Subcutaneous adipose tissue (tissue), 4 donors: ENCODE measurements around the gene SOCS3. TPM values are rescaled to one million over a fixed set of nuclear protein-coding genes. Genes with fewer than 3 reads are reported as not detected.

Source experiments
- total RNA-seq, 4 donors: library from RNA; depleted of rRNA; stranded (reverse); fragments of >200 nt; gene quantifications; one replicate each; pipeline ENCODE4 v1.1.0, GENCODE V29; 2016
- TF ChIP-seq, protein P1 (sequence below): fragments of 450-650 bp; IDR thresholded peaks from one replicate; pipeline ENCODE4 v1.5.1; 2016; ENCODE audit warnings: low read depth, mild to moderate bottlenecking, control low read depth, antibody characterized with exemption, moderate library complexity

The SOCS3 gene
- total RNA-seq, 4 donors from 2014 or later = 15.4 to 33.3 (median 24.7) TPM

DNA sequence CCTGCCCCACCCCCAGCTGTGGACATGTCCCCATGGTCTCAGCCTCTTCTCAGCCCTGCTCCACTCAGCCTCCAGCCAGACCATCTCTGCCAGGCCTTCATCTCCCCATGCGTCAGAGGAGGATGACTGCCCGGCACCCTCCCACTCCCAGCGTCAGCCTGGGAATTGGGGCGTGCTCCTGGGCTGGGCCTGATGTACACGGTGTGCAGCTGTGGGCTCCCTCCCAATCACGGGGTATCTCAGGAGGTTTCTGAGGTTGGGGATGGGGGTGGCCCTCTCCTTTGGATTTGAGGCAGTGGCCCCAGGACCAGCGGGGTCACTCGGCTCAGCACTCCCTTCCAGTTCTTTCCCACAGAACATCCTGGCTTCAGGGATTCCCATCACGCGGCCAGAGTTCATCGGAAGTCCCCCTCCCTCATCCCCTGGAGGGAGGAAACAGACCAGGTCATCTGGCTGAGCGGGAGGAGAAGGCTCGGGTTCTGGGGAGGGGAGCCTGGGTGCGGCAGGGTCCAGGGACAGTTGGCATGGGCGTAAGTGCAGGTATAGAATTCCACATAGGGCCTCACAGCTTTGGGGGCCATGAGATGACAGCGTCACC lies 36.9 kb downstream of the SOCS3 start:
- TF ChIP-seq, protein P1, sequence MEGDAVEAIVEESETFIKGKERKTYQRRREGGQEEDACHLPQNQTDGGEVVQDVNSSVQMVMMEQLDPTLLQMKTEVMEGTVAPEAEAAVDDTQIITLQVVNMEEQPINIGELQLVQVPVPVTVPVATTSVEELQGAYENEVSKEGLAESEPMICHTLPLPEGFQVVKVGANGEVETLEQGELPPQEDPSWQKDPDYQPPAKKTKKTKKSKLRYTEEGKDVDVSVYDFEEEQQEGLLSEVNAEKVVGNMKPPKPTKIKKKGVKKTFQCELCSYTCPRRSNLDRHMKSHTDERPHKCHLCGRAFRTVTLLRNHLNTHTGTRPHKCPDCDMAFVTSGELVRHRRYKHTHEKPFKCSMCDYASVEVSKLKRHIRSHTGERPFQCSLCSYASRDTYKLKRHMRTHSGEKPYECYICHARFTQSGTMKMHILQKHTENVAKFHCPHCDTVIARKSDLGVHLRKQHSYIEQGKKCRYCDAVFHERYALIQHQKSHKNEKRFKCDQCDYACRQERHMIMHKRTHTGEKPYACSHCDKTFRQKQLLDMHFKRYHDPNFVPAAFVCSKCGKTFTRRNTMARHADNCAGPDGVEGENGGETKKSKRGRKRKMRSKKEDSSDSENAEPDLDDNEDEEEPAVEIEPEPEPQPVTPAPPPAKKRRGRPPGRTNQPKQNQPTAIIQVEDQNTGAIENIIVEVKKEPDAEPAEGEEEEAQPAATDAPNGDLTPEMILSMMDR = no peak

DNA sequence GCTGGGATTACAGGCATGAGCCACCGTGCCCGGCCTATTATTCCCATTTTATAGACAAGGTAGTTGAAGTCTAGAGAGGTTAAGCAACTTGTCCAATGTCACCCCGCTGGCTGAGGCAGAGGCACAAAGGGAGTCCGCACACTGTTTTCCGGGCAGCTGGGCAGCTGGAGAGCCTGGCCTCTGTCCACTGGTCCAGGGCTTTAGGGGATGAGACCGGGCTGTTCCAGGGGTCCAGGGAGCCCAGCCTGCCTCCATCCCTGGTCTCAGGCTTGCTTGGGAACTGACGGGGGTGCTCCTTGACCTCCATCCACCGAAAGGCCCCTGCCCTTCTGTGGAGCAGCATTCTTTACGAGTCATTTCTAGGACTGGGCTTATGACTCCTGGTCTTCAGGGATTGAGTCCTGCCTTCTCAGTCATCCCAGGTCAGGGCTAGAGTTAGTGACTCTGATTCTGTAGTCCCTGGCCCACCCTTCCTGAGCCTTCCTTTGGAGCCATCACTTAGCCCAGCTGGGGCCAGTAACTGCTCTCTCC lies 37.5 kb downstream of the SOCS3 start:
- TF ChIP-seq, protein P1 = no peak

- TF ChIP-seq, protein P1 = no peak
Measured at GRCh38 chr17:78318843-78319242, 41.0 kb downstream of the SOCS3 start.

- TF ChIP-seq, protein P1 = no peak
Measured at GRCh38 chr17:78318407-78318806, 41.5 kb downstream of the SOCS3 start.

DNA sequence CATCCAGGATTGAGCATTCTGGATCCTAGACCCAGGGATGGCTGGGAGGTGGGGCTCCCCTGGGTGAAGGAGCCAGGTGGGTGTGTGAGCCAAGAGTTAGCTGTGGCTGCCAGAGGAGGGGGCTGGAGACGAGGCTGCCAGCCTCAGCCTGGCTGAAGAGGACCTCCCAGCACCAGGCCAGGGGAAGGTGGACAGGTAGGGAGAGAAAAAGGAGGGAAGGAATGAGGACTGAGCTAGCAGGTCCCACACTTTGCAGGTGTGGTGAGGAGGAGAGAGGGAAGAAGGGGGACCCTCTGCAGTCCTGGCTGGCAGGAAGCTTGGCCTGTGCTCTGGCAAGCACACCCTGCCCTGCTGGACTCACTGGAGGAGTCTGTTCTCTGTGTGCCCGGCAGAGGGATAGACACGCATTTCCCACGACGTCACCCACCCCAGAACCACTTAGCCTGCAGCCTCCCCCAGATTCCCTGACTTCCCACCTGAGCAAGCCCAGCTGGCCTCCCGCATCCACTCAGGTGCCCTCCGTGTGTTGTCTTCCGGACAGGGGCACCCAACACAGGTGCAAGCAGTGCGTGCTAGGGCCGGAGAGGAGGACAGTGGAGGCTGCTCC lies 42.0 kb downstream of the SOCS3 start:
- TF ChIP-seq, protein P1 = no peak

- TF ChIP-seq, protein P1 = no peak
Measured at GRCh38 chr17:78316867-78317789, 42.7 kb downstream of the SOCS3 start.
